Measurements from ENCODE around the gene TRIM60. TPM values are rescaled to one million over a fixed set of nuclear protein-coding genes. Genes with fewer than 3 reads are reported as not detected.
A peak's percentile ranks its signal among the peaks of the same experiment; 100 is the strongest.
"Not testable (repeated sequence)": the region's sequence is repeated elsewhere in the genome, so short reads cannot be mapped to it uniquely, and the experiment has no call there.

Gene TRIM60
- total RNA-seq, 1 donor from 2014 or later = not detected

- Histone ChIP-seq H3K36me3 (no peaks in the 10 kb centered on the region), H3K4me3 (no peak overlapping the region)
- no peaks in the 10 kb centered on the region for H3K36me3 Mint-ChIP-seq
Observed at GRCh38 chr4:165059386-165059785, 27.6 kb downstream of the TRIM60 start.

DNA sequence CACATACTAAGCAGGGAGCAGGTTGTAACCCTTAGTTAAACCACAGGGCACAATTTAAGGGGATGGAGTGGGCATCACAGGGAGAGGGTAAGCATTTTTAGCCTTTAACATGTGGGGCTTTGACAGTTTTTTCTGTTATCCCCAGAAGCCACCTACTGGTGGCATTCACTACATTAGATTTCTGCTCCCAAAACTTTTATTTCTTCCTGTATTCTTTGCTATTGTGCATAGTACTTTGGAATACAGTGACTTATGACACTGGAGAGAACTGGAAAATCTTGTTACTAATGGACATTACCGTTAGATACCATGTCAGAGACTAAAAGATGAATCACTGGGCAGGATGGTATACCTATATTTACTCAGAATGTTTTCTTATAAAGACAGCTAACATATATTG lies 29.1 kb downstream of the TRIM60 start:
- Histone ChIP-seq H3K9ac (no peak overlapping the region), H3K27me3 (no peaks in the 10 kb centered on the region), H3K79me2 (ENCODE audit: low read depth) (no peaks in the 10 kb centered on the region), H3F3A (ENCODE audit: low read depth) (no peaks in the 10 kb centered on the region), H3K4me2 (no peak overlapping the region), H3K36me3 (no peaks in the 10 kb centered on the region), H2AFZ (replicated peaks) (no peak overlapping the region), H3K27ac (no peak overlapping the region), H3K4me3 (no peak overlapping the region), H3K9me3 (ENCODE audit: low read depth) (no peaks in the 10 kb centered on the region), H4K20me1 (ENCODE audit: low read depth) (no peaks in the 10 kb centered on the region), H3K4me1 (no peaks in the 10 kb centered on the region)
- DNase-seq (ENCODE audit: low spot score) = peak; percentile 15
- no peak overlapping the region for H3K27ac Mint-ChIP-seq
- H3K27me3 Mint-ChIP-seq (ENCODE audit: insufficient read depth, low read depth) = no peaks in the 10 kb centered on the region
- no peaks in the 10 kb centered on the region for H3K36me3 Mint-ChIP-seq
- no peaks in the 10 kb centered on the region for H3K9me3 Mint-ChIP-seq
- TF ChIP-seq EZH2phosphoT487 (IDR thresholded peaks at IDR 0.05) (no peak), CTCF (IDR thresholded peaks at IDR 0.05) (peak; percentile 46)
- H3K4me3 Mint-ChIP-seq = no peak overlapping the region
- no peaks in the 10 kb centered on the region for H3K4me1 Mint-ChIP-seq

More at GRCh38 chr4:165059386-165059785, 27.6 kb downstream of the TRIM60 start:
- no peak for TF ChIP-seq CTCF (IDR thresholded peaks at IDR 0.05)
- TF ChIP-seq EZH2 (IDR thresholded peaks at IDR 0.05) = no peak
- no peak for TF ChIP-seq EZH2phosphoT487 (IDR thresholded peaks at IDR 0.05)
- no peak overlapping the region for H2AFZ ChIP-seq (replicated peaks)
- Mint-ChIP-seq H3K4me1 (no peaks in the 10 kb centered on the region), H3K9me3 (no peaks in the 10 kb centered on the region), H3K27me3 (ENCODE audit: insufficient read depth, low read depth) (peaks cover 2% of the 10 kb centered on the region), H3K4me3 (no peak overlapping the region), H3K27ac (no peak overlapping the region)
- H4K20me1 ChIP-seq (ENCODE audit: low read depth) = no peaks in the 10 kb centered on the region
- no peak overlapping the region for H3K27ac ChIP-seq
- no peaks in the 10 kb centered on the region for H3F3A ChIP-seq (ENCODE audit: low read depth)
- H3K79me2 ChIP-seq (ENCODE audit: low read depth) = no peaks in the 10 kb centered on the region
- H3K9me3 ChIP-seq (ENCODE audit: low read depth) = no peaks in the 10 kb centered on the region
- no peak overlapping the region for H3K9ac ChIP-seq
- no peaks in the 10 kb centered on the region for H3K4me1 ChIP-seq
- no peak for DNase-seq (ENCODE audit: low spot score)
- H3K27me3 ChIP-seq = no peaks in the 10 kb centered on the region
- no peak overlapping the region for H3K4me2 ChIP-seq

- TF ChIP-seq CTCF (IDR thresholded peaks at IDR 0.05) = no peak
- TF ChIP-seq EZH2 (IDR thresholded peaks at IDR 0.05) = no peak
- no peak for TF ChIP-seq EZH2phosphoT487 (IDR thresholded peaks at IDR 0.05)
- H3K36me3 Mint-ChIP-seq = peaks cover 3% of the 10 kb centered on the region
- Histone ChIP-seq H3F3A (ENCODE audit: low read depth) (peaks cover 19% of the 10 kb centered on the region), H4K20me1 (ENCODE audit: low read depth) (no peaks in the 10 kb centered on the region), H3K79me2 (ENCODE audit: low read depth) (no peaks in the 10 kb centered on the region), H2AFZ (replicated peaks) (no peak overlapping the region), H3K4me1 (peaks cover 19% of the 10 kb centered on the region), H3K4me2 (no peak overlapping the region), H3K9me3 (ENCODE audit: low read depth) (no peaks in the 10 kb centered on the region), H3K4me3 (no peak overlapping the region), H3K27ac (no peak overlapping the region), H3K36me3 (no peaks in the 10 kb centered on the region), H3K9ac (no peak overlapping the region), H3K27me3 (no peaks in the 10 kb centered on the region)
- peaks cover 16% of the 10 kb centered on the region for H3K4me1 Mint-ChIP-seq
- H3K4me3 Mint-ChIP-seq = no peak overlapping the region
- no peak overlapping the region for H3K27ac Mint-ChIP-seq
- no peaks in the 10 kb centered on the region for H3K9me3 Mint-ChIP-seq
- no peaks in the 10 kb centered on the region for H3K27me3 Mint-ChIP-seq (ENCODE audit: insufficient read depth, low read depth)
- no peak for DNase-seq (ENCODE audit: low spot score)
Observed at GRCh38 chr4:165070560-165070959, 38.8 kb downstream of the TRIM60 start.

DNA sequence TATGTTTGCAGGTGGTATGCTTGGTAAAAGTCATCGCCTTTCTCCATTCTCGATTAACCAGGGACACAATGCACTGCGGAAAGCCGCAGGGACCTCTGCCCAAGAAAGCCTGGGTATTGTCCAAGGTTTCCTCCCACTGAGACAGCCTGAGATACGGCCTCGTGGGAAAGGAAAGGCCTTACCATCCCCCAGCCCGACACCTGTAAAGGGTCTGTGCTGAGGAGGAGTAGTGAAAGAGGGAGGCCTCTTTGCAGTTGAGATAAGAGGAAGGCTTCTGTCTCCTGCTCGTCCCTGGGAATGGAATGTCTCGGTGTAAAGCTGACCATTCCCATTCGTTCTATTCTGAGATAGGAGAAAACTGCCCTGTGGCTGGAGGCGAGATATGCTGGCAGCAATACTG lies 41.5 kb downstream of the TRIM60 start:
- not testable (repeated sequence) for H3K27ac Mint-ChIP-seq; H2AFZ ChIP-seq (replicated peaks); H3K4me3 Mint-ChIP-seq; H3K27me3 Mint-ChIP-seq (ENCODE audit: insufficient read depth, low read depth); H3K36me3 ChIP-seq; H3K36me3 Mint-ChIP-seq; H3K27me3 ChIP-seq; H3K9ac ChIP-seq; H3K9me3 Mint-ChIP-seq; H3K79me2 ChIP-seq (ENCODE audit: low read depth); H3K9me3 ChIP-seq (ENCODE audit: low read depth); H4K20me1 ChIP-seq (ENCODE audit: low read depth)
- Histone ChIP-seq H3F3A (ENCODE audit: low read depth) (peaks cover 19% of the 10 kb centered on the region), H3K4me3 (peak overlapping the region; percentile 5), H3K4me1 (peaks cover 19% of the 10 kb centered on the region), H3K27ac (peak overlapping the region; percentile 73), H3K4me2 (peak overlapping the region; percentile 55)
- H3K4me1 Mint-ChIP-seq = peaks cover 16% of the 10 kb centered on the region
- DNase-seq (ENCODE audit: low spot score) = peak; percentile 35
